Body of pancreas (tissue), 4 donors: ENCODE measurements around the gene GRAMD4.

Source experiments
- CTCF ChIP-seq, 7 experiments: fragments of 450-650 bp in 4 of 7; fragments of 200-600 bp in 3 of 7; sonication (generic) in 3 of 7; IDR thresholded peaks; one replicate each; pipeline ENCODE4 v1.5.1; 2016 to 2019; ENCODE audit warnings: antibody characterized with exemption in 7 of 7
- POLR2A ChIP-seq, 3 donors: fragments of 450-650 bp; IDR thresholded peaks; one replicate each; pipeline ENCODE4 v1.6.1; 2016; ENCODE audit warnings: antibody characterized with exemption in 3 of 3, mild to moderate bottlenecking in 2 of 3

- TF ChIP-seq CTCF (IDR thresholded peaks at IDR 0.05), result no peak
- no peak for TF ChIP-seq POLR2A (IDR thresholded peaks at IDR 0.05)
These were observed 47.0 kb downstream of the GRAMD4 start for GRCh38 chr22:46667245-46667623.
